Colon (tissue), 2 donors: ENCODE data around the gene ZFYVE9.

ENCODE experiments used
- FAIRE-seq: peaks from 2 replicates; lab custom pipeline; 2012; peaks lifted over from hg19 to GRCh38; lab: Jason Lieb, UNC
- donor health status: control.
- donor health status: control.

The ZFYVE9 gene

GRCh38 chr1:52253421-52253820, 111.5 kb downstream of the ZFYVE9 start:
- FAIRE-seq: no peak

- FAIRE-seq: no peak
These were observed 118.0 kb downstream of the ZFYVE9 start for GRCh38 chr1:52259886-52260285.

GRCh38 chr1:52263153-52263910, 121.4 kb downstream of the ZFYVE9 start:
- no peak for FAIRE-seq

GRCh38 chr1:52264530-52265115, 122.7 kb downstream of the ZFYVE9 start:
- no peak for FAIRE-seq

- no peak for FAIRE-seq
These were observed 124.6 kb downstream of the ZFYVE9 start for GRCh38 chr1:52266507-52266906.

GRCh38 chr1:52268372-52268771, 126.5 kb downstream of the ZFYVE9 start:
- FAIRE-seq: no peak

- no peak for FAIRE-seq
These were observed 139.6 kb downstream of the ZFYVE9 start for GRCh38 chr1:52281518-52281917.

- no peak for FAIRE-seq
These were observed 146.4 kb downstream of the ZFYVE9 start for GRCh38 chr1:52288286-52288685.

GRCh38 chr1:52294580-52294979, 152.7 kb downstream of the ZFYVE9 start:
- no peak for FAIRE-seq

GRCh38 chr1:52296345-52296744, 154.5 kb downstream of the ZFYVE9 start:
- FAIRE-seq: no peak

GRCh38 chr1:52305417-52306226, 163.7 kb downstream of the ZFYVE9 start:
- FAIRE-seq: no peak

GRCh38 chr1:52306227-52307006, 164.5 kb downstream of the ZFYVE9 start:
- no peak for FAIRE-seq

GRCh38 chr1:52321061-52321460, 179.2 kb downstream of the ZFYVE9 start:
- FAIRE-seq: no peak

- FAIRE-seq: no peak
These were observed 181.8 kb downstream of the ZFYVE9 start for GRCh38 chr1:52323731-52324130.

- no peak for FAIRE-seq
These were observed 183.9 kb downstream of the ZFYVE9 start for GRCh38 chr1:52325786-52326185.

GRCh38 chr1:52328615-52329014, 186.7 kb downstream of the ZFYVE9 start:
- FAIRE-seq: no peak

GRCh38 chr1:52332411-52332810, 190.5 kb downstream of the ZFYVE9 start:
- no peak for FAIRE-seq

GRCh38 chr1:52334906-52335528, 193.1 kb downstream of the ZFYVE9 start:
- no peak for FAIRE-seq

- FAIRE-seq: no peak
These were observed 195.6 kb downstream of the ZFYVE9 start for GRCh38 chr1:52337439-52337838.

- FAIRE-seq: no peak
These were observed 199.9 kb downstream of the ZFYVE9 start for GRCh38 chr1:52341655-52342260.

- no peak for FAIRE-seq
These were observed 202.1 kb downstream of the ZFYVE9 start for GRCh38 chr1:52343979-52344378.
